GM12892 (cell line): ENCODE results near the gene TMPRSS11E.

ENCODE experiments used
- POLR2A ChIP-seq: IDR thresholded peaks from 2 replicates; pipeline ENCODE4 v1.6.1; 2011; ENCODE audit warnings: low read depth, low read length, control low read depth
- POLR2AphosphoS5 ChIP-seq: IDR thresholded peaks from 2 replicates; pipeline ENCODE4 v1.6.1; 2011; ENCODE audit warnings: low read depth, low read length, control low read depth
- TAF1 ChIP-seq: IDR thresholded peaks from 2 replicates; pipeline ENCODE4 v1.6.1; 2011; ENCODE audit warnings: low read depth, mild to moderate bottlenecking, control low read depth, low read length, borderline replicate concordance

DNA sequence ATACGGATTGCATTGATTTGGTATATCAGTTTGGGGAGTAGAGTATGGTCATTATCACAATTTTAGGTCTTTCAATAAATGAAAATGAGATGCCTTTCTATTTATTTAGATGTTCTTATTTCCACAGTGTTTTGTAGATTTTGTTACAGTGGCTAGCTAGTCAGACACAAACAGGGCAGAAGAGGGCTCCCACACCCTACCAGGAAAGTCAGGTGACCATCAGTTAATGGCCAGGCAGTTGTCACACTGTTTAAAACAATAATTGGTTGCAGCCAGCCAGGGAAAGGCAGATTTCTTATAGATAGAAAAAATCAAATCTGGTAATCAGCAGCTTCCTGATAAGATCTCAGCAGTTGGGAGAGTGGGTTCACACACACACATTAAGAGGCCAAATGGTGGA is 71.6 kb downstream of the TMPRSS11E start:
- TF ChIP-seq POLR2A (no peak), TAF1 (no peak), POLR2AphosphoS5 (no peak)
